Activated CD4-positive, alpha-beta T cell treated with anti-CD3 and anti-CD28 coated beads, Interleukin-2, amount 10 ng/mL, durations not matched to agents 24 days and 14 days (primary cell): ENCODE measurements around the gene CDH4. TPM values are rescaled to one million over a fixed set of nuclear protein-coding genes. Genes with fewer than 3 reads are reported as not detected.

Experiments used
- DNase-seq: peaks from one replicate; pipeline ENCODE4 v3.0.0; 2022
- H3K27ac Mint-ChIP-seq: one replicate; pipeline ENCODE4 v1.8.0; 2022; ENCODE audit warnings: mild to moderate bottlenecking, mixed read lengths
- H3K27me3 Mint-ChIP-seq: one replicate; pipeline ENCODE4 v1.8.0; 2022; ENCODE audit warnings: mixed read lengths
- H3K36me3 Mint-ChIP-seq: one replicate; pipeline ENCODE4 v1.8.0; 2022; ENCODE audit warnings: low read depth, mild to moderate bottlenecking, mixed read lengths
- H3K4me1 Mint-ChIP-seq: one replicate; pipeline ENCODE4 v1.8.0; 2021; ENCODE audit warnings: mixed read lengths
- H3K4me3 Mint-ChIP-seq: one replicate; pipeline ENCODE4 v1.8.0; 2022; ENCODE audit warnings: mild to moderate bottlenecking, moderate library complexity, mixed read lengths
- H3K9me3 Mint-ChIP-seq: one replicate; pipeline ENCODE4 v1.8.0; 2021; ENCODE audit warnings: mixed read lengths
- intact Hi-C: fragments of 100-400 bp; cut with micrococcal nuclease; formaldehyde crosslinking; loops from one replicate; pipeline ENCODE4 v1.15.1; 2023
- total RNA-seq: library from RNA; stranded (reverse); gene quantifications from 2 replicates; pipeline ENCODE4 v1.2.3, GENCODE V29; 2022

CDH4 gene
- total RNA-seq, 1 donor from 2014 or later = not detected

- Mint-ChIP-seq H3K4me3 (no peak overlapping the region), H3K4me1 (no peaks in the 10 kb centered on the region), H3K36me3 (no peaks in the 10 kb centered on the region), H3K27me3 (no peaks in the 10 kb centered on the region), H3K9me3 (peaks cover 3% of the 10 kb centered on the region), H3K27ac (no peak overlapping the region)
- DNase-seq = no peak
- intact Hi-C loops = no loop called here
Observed at GRCh38 chr20:61745397-61746146, 493.5 kb downstream of the CDH4 start.

GRCh38 chr20:61746147-61746646 lies 494.1 kb downstream of the CDH4 start:
- DNase-seq = no peak
- Mint-ChIP-seq H3K27me3 (no peaks in the 10 kb centered on the region), H3K4me1 (no peaks in the 10 kb centered on the region), H3K36me3 (no peaks in the 10 kb centered on the region), H3K4me3 (no peak overlapping the region), H3K27ac (no peak overlapping the region), H3K9me3 (peaks cover 3% of the 10 kb centered on the region)
- intact Hi-C loops = no loop called here

- Mint-ChIP-seq H3K4me1 (no peaks in the 10 kb centered on the region), H3K4me3 (no peak overlapping the region), H3K9me3 (peaks cover 3% of the 10 kb centered on the region), H3K27ac (no peak overlapping the region), H3K36me3 (no peaks in the 10 kb centered on the region), H3K27me3 (no peaks in the 10 kb centered on the region)
- intact Hi-C loops = no loop called here
- no peak for DNase-seq
Observed at GRCh38 chr20:61746781-61747180, 494.7 kb downstream of the CDH4 start.

GRCh38 chr20:61748376-61748775 lies 496.3 kb downstream of the CDH4 start:
- Mint-ChIP-seq H3K4me1 (no peaks in the 10 kb centered on the region), H3K27me3 (no peaks in the 10 kb centered on the region), H3K4me3 (no peak overlapping the region), H3K9me3 (peaks cover 3% of the 10 kb centered on the region), H3K36me3 (no peaks in the 10 kb centered on the region), H3K27ac (no peak overlapping the region)
- DNase-seq = no peak
- intact Hi-C loops = no loop called here

- H3K27me3 Mint-ChIP-seq = no peaks in the 10 kb centered on the region
- H3K9me3 Mint-ChIP-seq = peaks cover 3% of the 10 kb centered on the region
- H3K27ac Mint-ChIP-seq = no peak overlapping the region
- intact Hi-C loops = no loop called here
- no peaks in the 10 kb centered on the region for H3K36me3 Mint-ChIP-seq
- H3K4me3 Mint-ChIP-seq = no peak overlapping the region
- H3K4me1 Mint-ChIP-seq = no peaks in the 10 kb centered on the region
- no peak for DNase-seq
Observed at GRCh38 chr20:61749406-61750075, 497.5 kb downstream of the CDH4 start.

- no peak overlapping the region for H3K27ac Mint-ChIP-seq
- no peak overlapping the region for H3K4me3 Mint-ChIP-seq
- intact Hi-C loops = no loop called here
- H3K27me3 Mint-ChIP-seq = no peaks in the 10 kb centered on the region
- peaks cover 3% of the 10 kb centered on the region for H3K9me3 Mint-ChIP-seq
- no peaks in the 10 kb centered on the region for H3K36me3 Mint-ChIP-seq
- DNase-seq = no peak
- H3K4me1 Mint-ChIP-seq = no peaks in the 10 kb centered on the region
Observed at GRCh38 chr20:61750093-61750492, 498.0 kb downstream of the CDH4 start.

GRCh38 chr20:61752576-61752975 lies 500.5 kb downstream of the CDH4 start:
- DNase-seq = no peak
- no peak overlapping the region for H3K4me3 Mint-ChIP-seq
- H3K4me1 Mint-ChIP-seq = no peaks in the 10 kb centered on the region
- intact Hi-C loops = no loop called here
- peaks cover under 1% of the 10 kb centered on the region for H3K9me3 Mint-ChIP-seq
- no peaks in the 10 kb centered on the region for H3K36me3 Mint-ChIP-seq
- no peak overlapping the region for H3K27ac Mint-ChIP-seq
- no peaks in the 10 kb centered on the region for H3K27me3 Mint-ChIP-seq

- H3K4me3 Mint-ChIP-seq = no peak overlapping the region
- no peaks in the 10 kb centered on the region for H3K4me1 Mint-ChIP-seq
- no peak overlapping the region for H3K27ac Mint-ChIP-seq
- H3K27me3 Mint-ChIP-seq = no peaks in the 10 kb centered on the region
- no peak for DNase-seq
- H3K36me3 Mint-ChIP-seq = no peaks in the 10 kb centered on the region
- intact Hi-C loops = no loop called here
- H3K9me3 Mint-ChIP-seq = no peaks in the 10 kb centered on the region
Observed at GRCh38 chr20:61753316-61753942, 501.4 kb downstream of the CDH4 start.

GRCh38 chr20:61753987-61754956 lies 502.2 kb downstream of the CDH4 start:
- H3K27ac Mint-ChIP-seq = no peak overlapping the region
- no peaks in the 10 kb centered on the region for H3K4me1 Mint-ChIP-seq
- intact Hi-C loops = no loop called here
- no peaks in the 10 kb centered on the region for H3K27me3 Mint-ChIP-seq
- no peak overlapping the region for H3K4me3 Mint-ChIP-seq
- no peaks in the 10 kb centered on the region for H3K36me3 Mint-ChIP-seq
- H3K9me3 Mint-ChIP-seq = no peaks in the 10 kb centered on the region
- DNase-seq = no peak

- no peak overlapping the region for H3K27ac Mint-ChIP-seq
- intact Hi-C loops = no loop called here
- H3K4me3 Mint-ChIP-seq = no peak overlapping the region
- no peak for DNase-seq
- H3K27me3 Mint-ChIP-seq = no peaks in the 10 kb centered on the region
- H3K36me3 Mint-ChIP-seq = no peaks in the 10 kb centered on the region
- no peaks in the 10 kb centered on the region for H3K9me3 Mint-ChIP-seq
- no peaks in the 10 kb centered on the region for H3K4me1 Mint-ChIP-seq
Observed at GRCh38 chr20:61754976-61755778, 503.1 kb downstream of the CDH4 start.

GRCh38 chr20:61755971-61756845 lies 504.1 kb downstream of the CDH4 start:
- Mint-ChIP-seq H3K4me3 (no peak overlapping the region), H3K36me3 (no peaks in the 10 kb centered on the region), H3K27me3 (no peaks in the 10 kb centered on the region), H3K4me1 (no peaks in the 10 kb centered on the region), H3K27ac (no peak overlapping the region), H3K9me3 (no peaks in the 10 kb centered on the region)
- intact Hi-C loops = no loop called here
- DNase-seq = no peak

- Mint-ChIP-seq H3K27me3 (no peaks in the 10 kb centered on the region), H3K4me1 (no peaks in the 10 kb centered on the region), H3K36me3 (no peaks in the 10 kb centered on the region), H3K27ac (no peak overlapping the region), H3K9me3 (no peaks in the 10 kb centered on the region), H3K4me3 (no peak overlapping the region)
- intact Hi-C loops = no loop called here
- no peak for DNase-seq
Observed at GRCh38 chr20:61756966-61757677, 505.1 kb downstream of the CDH4 start.
